Stimulated activated CD4-positive, alpha-beta T cell treated with anti-CD3 and anti-CD28 coated beads, TNF-alpha, amount 100 ng/mL, for 4 hours (primary cell): ENCODE results near the gene COMMD2.
A peak's percentile ranks its signal among the peaks of the same experiment; 100 is the strongest.

Experiments
- DNase-seq, 3 experiments: peaks; one replicate each; pipeline ENCODE4 v3.0.0-alpha.2; 2020; ENCODE audit warnings: low read depth in 3 of 3

Gene COMMD2

DNA sequence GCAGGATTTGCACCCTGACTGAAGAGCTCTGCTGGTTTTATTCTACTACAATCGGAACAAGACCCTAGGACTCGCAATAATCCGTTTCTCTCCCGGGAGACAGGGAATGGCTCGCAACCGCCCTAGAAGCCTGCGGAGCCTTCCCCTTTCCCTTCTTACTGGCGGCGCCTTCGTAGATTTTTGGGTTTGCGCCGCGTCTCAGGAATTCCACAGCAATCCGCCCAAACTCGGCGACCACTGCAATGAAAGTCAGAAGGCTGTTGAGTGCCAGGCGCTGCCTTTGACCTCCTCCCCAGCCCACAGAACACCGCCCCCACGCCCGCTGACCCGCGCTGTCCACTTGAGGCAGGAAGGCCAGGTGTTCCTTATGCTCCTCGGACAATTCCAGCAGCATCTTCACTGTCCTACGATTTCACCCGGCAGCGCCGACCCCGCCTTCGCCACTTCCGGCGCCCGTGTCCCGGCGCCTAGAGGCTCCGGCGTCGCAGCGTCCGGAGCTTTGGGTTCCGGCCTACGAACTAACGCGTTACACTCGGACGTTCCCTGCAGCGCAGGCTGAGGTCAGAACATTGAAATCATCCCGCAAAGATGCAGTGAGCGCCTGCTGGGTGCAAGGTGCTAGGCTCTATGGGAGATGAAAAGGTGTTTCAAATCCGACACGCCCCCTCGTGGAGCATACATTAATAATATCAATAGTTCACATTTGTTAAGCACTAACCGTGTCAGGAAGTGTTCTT is at the start of gene COMMD2:
COMMD2 (minus strand) TSS at position 439 of the 737 bp plus-strand sequence; CDS start at position 394, 45 bp downstream.
- DNase-seq = peak; percentile 42 to 56 (median 54)

GRCh38 chr3:149801639-149802038 is 49.4 kb upstream of the COMMD2 start:
- DNase-seq = no peak

GRCh38 chr3:149801195-149801594 is 48.9 kb upstream of the COMMD2 start:
- no peak for DNase-seq

DNA sequence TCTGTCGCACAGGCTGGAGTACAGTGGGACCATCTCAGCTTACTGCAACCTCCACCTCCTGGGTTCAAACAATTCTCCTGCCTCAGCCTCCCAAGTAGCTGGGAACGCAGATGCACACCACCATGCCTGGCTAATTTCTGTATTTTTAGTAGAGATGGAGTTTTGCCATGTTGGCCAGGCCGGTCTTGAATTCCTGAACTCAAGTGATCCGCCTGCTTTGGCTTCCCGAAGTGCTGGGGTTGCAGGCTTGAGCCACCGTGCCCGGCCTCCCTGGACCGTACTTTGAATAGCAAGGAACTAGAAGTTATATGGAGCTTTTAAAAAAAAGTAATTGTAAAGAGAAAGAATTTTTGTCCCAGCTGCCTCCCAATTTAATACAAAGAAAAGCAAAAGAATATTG is 48.4 kb upstream of the COMMD2 start:
- no peak for DNase-seq

DNA sequence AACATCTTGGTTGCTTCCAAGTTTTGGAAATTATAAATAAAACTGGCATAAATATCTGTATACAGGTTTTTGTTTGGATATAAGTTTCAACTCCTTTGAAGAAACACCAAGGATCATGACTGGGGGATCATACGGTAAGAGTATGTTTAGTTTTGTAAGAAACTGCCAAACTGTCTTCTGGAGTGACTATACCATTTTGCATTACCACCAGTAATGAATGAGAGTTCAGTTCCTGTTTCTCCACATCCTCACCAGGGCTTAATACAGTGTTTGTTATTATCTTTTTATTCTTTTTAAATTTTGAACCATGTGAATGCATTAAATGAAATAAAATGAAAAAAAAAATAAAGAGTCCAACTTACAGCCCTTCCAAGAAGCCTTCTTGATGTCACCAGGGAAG is 43.7 kb upstream of the COMMD2 start:
- no peak for DNase-seq

DNA sequence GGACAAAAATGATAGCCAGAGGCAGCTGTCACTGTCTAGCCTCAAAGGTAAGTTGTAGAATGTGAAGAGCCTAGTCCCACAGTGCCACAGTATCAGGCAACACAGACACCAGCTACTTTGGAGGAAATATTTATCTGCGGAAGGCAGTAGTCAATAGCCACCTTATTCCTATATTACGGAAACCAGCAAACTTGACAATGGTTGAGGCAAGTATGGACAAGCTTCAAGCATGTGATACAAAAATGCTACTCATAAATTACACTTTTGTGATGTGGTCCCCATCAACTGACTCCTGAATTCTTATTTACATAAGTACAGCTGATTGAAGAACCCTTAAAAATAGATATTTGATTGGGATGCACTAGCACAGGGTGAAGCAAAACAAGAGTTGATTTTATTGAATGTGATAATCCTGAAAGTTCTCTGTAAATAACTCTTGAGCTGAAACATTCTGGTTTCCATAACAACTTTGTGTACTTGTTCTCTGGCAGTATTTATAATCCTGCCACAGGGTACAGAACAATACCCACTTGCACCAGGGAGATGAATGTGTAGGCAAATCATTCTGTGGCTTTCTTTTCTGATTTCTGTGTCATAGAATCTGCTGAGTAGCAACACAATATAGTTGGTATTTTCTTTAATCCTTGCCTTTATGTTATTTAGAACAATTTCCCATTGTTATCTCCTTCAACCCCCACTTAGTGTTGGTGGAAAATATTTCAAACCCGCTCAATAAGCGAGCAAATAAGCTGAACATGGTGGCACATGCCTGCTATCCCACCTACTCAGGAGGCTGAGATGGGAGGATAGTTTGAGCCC is 40.4 kb upstream of the COMMD2 start, which contains the start of gene ANKUB1:
ANKUB1 (minus strand) TSS at position 103 of the 819 bp plus-strand sequence. CDS start 188 bp downstream, outside the sequence.
- DNase-seq = no peak

DNA sequence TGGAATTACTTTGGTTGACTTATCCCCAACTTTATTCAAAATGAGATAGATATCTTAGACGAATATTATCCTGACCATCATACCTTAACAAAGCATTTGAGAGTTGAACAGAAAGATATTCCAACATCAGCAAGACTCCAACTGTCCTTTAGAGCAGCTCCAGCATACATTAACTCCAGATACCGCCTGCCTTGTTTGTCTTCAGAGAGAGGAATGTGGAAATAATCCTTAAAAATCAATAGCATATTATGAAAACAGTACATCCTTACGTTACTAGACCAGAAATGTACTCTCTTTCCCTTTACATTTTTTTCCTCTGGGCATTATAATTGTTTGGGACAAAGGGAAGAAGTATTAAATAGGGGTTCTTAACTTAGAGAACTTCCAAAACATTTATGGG is 38.4 kb upstream of the COMMD2 start:
- DNase-seq = no peak

GRCh38 chr3:149790268-149790667 is 38.0 kb upstream of the COMMD2 start:
- DNase-seq = no peak

- no peak for DNase-seq
Observed at GRCh38 chr3:149784064-149784704, 31.9 kb upstream of the COMMD2 start.

DNA sequence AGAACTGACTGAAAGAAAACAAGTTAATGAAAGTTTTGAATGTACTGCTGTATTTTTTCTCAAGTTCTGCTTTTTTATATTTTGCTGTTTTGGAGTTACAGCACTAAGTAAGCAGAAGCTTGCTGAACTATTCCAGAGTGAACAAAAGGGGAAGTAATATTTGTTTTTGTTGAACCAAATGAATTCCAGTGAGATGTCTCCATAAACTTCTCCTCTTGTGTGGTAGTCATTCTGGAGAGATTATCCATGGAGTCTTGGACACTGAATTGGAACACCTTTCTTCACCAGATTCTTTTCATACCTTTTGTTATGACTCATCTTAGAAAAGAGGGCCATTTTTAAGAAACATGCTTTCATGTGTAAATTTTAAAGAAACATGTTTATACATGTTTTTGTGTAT is 31.3 kb upstream of the COMMD2 start:
- no peak for DNase-seq

DNA sequence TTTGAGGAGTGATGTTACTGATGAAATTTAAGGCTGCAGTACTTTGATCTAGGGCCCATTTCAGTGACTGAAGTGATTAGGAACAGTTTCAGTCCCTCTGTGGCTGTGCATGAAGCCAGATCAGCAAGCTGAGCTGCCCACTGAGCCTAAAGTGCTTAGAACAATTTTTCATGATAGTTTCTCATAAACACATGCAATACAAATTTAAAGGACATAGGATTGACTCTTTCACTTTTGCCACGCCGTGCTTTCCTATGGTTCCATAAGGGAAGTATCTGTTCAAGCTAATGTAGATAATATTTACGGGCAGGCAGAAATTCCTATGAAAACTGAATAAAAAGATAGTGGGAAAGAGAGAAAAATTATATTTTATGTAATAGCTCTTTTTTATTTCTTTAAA is 29.5 kb upstream of the COMMD2 start:
- DNase-seq = no peak

DNA sequence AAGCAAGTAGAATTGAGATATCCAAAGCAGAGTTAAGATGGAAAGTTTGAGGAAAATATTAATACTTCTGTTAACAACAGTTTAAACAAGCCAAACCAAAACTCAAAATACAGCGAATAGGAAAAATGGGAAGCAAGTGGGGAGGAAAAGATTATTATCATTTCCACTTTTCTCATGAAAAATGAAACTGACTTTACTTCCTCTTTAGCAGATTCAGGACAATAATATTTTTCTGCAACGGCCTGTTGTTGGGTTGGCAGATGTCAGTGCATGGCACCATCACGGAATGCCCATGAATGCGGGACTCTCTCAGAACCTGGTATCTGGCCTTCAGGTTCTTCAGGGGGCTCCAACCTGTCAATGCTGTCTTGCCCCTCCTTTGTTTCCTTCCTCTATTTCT is 28.9 kb upstream of the COMMD2 start:
- DNase-seq = no peak

DNA sequence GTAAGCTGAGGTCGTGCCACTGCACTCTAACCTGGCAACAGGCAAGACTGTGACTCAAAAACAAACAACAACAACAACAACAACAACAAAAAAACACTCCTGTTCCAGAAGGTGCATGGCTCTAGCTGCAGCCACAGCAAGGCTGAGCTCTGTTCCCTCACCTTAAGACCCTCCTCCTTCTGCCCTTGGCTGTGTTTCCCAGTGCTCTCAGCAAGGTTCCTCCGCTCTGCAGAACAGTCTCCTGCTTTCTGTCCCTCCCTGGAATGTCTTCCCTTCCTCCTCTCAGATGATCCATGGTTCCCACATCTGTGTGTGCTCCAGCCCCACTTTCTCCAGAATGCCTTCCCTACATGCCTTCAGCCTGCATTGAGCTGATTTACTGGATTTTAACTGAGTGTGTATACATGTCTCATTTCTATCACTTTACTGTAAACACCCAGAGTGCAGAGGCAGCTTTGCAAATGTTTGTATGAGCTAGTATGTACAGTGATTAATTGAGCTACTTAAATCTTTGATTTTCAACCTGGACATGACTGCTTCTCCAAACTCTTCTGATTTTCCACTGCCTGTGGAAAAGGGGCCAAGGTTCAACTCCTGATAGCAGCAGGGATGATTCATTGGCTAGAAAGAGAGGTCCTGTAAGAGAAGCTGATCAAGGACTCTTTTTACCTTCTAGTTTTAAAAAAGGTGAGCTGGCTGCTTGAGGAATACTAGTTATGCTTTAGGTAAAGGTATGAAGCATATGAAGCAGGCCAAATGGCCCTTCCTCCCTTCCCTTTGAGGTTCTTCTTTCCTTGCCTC is 25.3 kb upstream of the COMMD2 start:
- DNase-seq = no peak

DNA sequence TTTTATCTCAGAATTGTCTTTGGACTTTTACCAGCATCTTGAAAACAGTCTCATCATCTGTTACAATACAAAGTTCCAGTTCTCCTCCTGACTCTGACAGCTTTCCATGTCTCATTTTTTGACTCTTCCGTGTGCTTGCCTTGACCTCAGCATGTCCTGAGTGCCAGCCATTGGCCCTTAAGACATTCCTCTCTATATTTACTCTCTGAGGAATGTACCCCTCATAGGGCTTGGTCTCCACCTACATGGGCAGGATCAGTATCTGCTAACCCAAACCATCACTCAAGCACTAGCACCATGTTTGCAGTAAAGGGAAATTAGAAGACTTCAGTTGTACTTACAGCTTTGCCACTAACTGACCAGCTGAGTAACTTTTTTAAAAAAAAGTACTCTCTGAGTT is 23.9 kb upstream of the COMMD2 start:
- no peak for DNase-seq

- DNase-seq = no peak
Observed at GRCh38 chr3:149772861-149773260, 20.6 kb upstream of the COMMD2 start.

DNA sequence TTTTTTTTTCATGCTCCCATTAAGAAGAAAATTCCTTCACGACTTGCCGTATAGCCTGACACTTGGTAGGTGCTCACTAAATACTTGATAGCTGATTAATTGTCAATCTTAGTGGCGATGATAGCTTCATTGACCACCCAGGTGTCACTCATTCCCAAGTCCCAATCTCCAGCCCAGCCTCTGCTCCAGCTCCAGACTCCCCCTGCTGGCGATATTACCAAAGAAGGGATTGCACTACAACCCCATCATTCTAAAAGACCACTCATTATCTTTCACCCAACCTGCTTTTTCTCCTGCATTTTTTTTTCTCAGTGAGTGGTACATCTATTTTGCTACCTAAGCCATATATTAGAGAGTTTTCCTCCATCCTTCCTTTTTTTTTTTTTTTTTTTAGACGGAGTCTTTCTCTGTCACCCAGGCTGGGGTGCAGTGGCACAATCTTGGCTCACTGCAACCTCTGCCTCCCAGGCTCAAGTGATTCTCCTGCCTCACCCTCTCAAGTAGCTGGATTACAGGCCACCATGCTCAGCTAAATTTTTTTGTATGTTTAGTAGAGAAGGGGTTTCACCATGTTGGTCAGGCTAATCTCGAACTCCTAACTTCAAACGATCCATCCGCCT is 19.5 kb upstream of the COMMD2 start:
- DNase-seq = peak in 1 of 3 experiments; percentile 5

DNA sequence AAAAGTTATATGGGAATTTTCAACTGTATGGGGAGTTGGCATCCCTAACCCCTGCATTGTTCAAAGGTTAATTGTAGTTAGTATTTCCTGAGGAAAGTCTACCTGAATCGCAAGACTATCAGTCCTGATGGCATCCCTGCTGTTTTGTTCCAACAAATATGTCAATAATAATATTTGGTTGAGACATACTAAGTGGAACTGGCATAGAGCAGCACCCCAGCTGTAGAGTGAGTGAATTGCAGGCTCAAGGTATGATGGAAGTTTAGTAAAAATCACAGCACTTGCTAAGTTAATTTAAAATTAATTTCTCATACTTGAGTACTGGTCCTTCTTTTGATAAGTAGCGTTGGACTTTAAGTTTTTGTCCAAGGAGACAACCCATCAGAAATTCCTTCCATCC is 18.0 kb upstream of the COMMD2 start:
- DNase-seq = no peak

DNA sequence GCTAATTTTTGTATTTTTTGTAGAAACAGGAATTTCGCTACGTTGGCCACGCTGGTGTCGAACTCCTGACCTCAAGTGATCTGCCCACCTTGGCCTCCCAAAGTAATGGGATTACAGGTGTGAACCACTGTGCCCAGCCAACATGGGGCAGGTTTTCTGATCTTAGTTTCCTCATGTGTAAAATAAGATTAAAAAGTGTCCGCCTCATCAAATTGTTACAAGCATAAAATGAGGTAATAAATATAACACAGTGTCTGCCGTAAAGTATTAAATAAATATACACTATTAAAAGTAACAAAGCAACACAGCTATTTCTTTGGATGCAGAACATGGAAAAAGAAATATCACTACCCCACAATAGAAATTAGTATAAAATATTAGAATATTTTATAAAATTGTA is 16.4 kb upstream of the COMMD2 start:
- DNase-seq = no peak

- no peak for DNase-seq
Observed at GRCh38 chr3:149767720-149768119, 15.4 kb upstream of the COMMD2 start.

DNA sequence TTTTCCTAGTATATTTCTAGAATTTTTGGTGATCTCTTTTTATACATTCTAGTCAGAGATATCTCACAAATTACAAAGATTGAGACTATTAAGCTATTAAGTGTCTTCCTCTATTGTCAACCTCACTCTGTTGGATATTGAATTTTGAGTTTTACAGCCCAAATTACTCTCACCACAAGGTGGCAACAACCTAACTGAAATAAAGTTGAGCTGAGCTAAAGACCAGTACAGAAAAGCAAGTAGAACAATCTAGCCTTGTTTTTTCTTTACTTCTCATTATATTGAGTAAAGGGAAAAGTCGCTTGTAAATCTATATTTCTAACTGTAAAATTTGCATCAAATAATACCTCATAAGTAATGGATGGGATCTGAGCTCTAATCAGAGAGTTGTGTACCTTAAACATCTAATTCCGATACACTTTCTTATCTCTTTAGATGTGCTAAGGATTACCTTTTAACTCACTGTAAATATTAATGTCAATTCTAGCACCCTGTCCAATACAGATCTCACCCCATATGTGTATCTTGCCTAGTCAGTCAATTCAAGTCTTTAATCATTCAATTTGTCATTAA is 13.6 kb upstream of the COMMD2 start:
- no peak for DNase-seq

GRCh38 chr3:149764302-149764701 is 12.0 kb upstream of the COMMD2 start:
- no peak for DNase-seq
